KOPT-K1 (cell line): Measurements from ENCODE around the gene DBF4B.
"Not testable (repeated sequence)": the region's sequence is repeated elsewhere in the genome, so short reads cannot be mapped to it uniquely, and the experiment has no call there.

Source experiments
- H3K27ac ChIP-seq: fragments of 200-600 bp; sonication (generic); 2 replicates; pipeline ENCODE4 v1.5.1; 2016; ENCODE audit warnings: antibody characterized with exemption, mild to moderate bottlenecking, low read depth, low read length; ENCODE audit not compliant: poor library complexity, severe bottlenecking
- H3K36me3 ChIP-seq: fragments of 200-600 bp; sonication (generic); 2 replicates; pipeline ENCODE4 v1.5.1; 2017; ENCODE audit warnings: antibody characterized with exemption, mild to moderate bottlenecking, low read length, moderate library complexity; ENCODE audit not compliant: insufficient read depth
- H3K9me3 ChIP-seq: fragments of 200-600 bp; sonication (generic); 2 replicates; pipeline ENCODE4 v1.5.1; 2017; ENCODE audit warnings: antibody characterized with exemption, low read length, mild to moderate bottlenecking; ENCODE audit not compliant: insufficient read depth, poor library complexity, severe bottlenecking

Gene DBF4B

DNA sequence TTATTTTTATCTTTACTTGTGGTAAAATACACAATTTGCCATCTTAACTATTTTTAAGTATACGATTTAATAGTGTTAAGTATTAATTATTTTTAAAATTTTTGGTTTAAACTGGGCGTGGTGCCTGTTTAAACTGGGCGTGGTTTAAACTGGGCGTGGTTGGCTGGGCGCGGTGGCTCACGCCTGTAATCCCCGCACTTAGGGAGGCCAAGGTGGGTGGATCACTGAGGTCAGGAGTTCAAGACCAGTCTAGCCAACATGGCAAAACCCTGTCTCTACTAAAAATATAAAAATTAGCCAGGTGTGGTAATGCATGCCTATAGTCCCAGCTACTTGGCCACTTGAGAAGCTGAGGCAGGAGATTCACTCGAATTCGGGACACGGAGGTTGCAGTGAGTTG lies 14.9 kb upstream of the DBF4B start:
- H3K36me3 ChIP-seq = no peaks in the 10 kb centered on the region

DNA sequence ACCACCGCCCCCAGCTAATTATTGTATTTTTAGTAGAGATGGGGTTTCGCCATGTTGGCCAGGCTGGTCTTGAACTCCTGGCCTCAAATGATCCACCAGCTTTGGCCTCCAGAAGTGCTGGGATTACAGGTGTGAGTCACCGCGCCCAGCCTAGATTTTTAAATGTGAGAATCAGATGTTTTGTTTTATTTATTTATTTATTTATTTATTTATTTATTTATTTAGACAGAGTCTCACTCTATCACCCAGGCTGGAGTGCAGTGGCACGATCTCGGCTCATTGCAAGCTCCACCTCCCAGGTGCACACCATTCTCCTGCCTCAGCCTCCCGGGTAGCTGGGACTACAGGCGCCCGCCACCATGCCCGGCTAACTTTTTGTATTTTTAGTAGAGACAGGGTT lies 8.2 kb upstream of the DBF4B start:
- H3K27ac ChIP-seq, H3K9me3 ChIP-seq, H3K36me3 ChIP-seq: not testable (repeated sequence)

More for the DNA sequence above, 14.9 kb upstream of the DBF4B start:
- Histone ChIP-seq H3K9me3 (no peaks in the 10 kb centered on the region), H3K27ac (no peak overlapping the region)

- peak overlapping the region; percentile 87 for H3K27ac ChIP-seq
- 0 out of 2 replicates have a peak, but pooled peaks cover 8% of the 10 kb centered on the region for H3K36me3 ChIP-seq
- H3K9me3 ChIP-seq = no peaks in the 10 kb centered on the region
Measured at GRCh38 chr17:44707755-44708400, 587 bp upstream of the DBF4B start.

DNA sequence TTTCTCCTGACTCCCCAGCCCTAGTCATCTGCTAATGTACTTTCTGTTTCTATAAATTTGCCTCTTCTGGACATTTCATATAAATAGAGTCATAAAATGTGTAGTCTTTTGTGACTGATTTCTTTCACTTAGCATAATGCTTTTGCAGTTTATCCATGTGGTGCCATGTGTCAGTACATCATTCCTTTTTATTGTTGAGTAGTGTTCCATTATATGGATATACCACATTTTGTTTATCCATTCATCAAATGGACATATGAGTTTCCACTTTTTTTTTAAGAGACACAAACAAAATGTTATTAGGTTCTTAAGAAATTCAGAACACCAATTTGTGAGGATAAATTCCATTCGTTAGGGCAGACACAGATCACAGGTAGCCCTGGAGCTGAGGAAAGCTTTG lies 11.0 kb downstream of the DBF4B start:
- Histone ChIP-seq H3K27ac (no peak overlapping the region), H3K9me3 (no peaks in the 10 kb centered on the region), H3K36me3 (peaks cover 69% of the 10 kb centered on the region)

DNA sequence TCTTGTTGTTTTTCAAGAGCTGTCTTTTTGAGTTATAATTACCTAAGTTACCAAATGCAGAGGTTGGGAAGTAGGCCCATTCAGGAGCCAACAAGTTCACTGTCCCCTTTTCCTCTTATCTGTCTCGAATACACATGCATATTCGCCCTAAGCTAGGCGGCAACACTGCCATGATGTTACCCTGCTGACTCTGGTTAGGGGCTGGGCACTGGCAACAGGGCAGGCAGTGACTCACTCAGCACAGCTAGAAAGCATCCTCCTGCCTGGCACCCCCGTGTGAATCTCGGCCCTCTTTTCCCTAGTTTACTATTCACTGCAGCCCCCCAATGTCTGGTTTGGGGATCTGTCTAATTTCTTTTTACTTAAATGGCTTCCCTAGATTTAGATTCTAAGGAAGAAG lies 13.8 kb downstream of the DBF4B start:
- peaks cover 75% of the 10 kb centered on the region for H3K36me3 ChIP-seq
- H3K27ac ChIP-seq = no peak overlapping the region
- H3K9me3 ChIP-seq = no peaks in the 10 kb centered on the region

DNA sequence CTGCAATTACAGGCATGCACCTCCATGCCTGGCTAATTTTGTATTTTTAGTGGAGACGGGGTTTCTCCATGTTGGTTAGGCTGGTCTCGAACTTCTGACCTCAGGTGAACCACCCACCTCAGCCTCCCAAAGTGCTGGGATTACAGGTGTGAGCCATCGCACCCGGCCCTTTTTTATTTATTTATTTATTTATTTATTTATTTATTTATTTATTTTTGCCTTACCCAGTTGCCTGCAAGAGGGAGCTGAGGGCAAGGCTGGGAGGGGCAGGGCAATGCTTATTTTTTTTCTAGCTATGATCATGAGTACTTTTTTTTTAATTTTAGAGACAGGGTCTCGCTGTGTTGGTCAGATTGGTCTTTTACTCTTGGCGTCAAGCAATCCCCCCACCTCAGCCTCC lies 17.7 kb downstream of the DBF4B start:
- H3K9me3 ChIP-seq, H3K27ac ChIP-seq: not testable (repeated sequence)
- peaks cover 85% of the 10 kb centered on the region for H3K36me3 ChIP-seq

GRCh38 chr17:44733753-44734152 lies 25.3 kb downstream of the DBF4B start:
- H3K27ac ChIP-seq = no peak overlapping the region
- H3K36me3 ChIP-seq = peaks cover 93% of the 10 kb centered on the region
- H3K9me3 ChIP-seq = no peaks in the 10 kb centered on the region

- H3K36me3 ChIP-seq = peaks cover 93% of the 10 kb centered on the region
- no peaks in the 10 kb centered on the region for H3K9me3 ChIP-seq
- no peak overlapping the region for H3K27ac ChIP-seq
Measured at GRCh38 chr17:44734272-44734671, 25.8 kb downstream of the DBF4B start.

DNA sequence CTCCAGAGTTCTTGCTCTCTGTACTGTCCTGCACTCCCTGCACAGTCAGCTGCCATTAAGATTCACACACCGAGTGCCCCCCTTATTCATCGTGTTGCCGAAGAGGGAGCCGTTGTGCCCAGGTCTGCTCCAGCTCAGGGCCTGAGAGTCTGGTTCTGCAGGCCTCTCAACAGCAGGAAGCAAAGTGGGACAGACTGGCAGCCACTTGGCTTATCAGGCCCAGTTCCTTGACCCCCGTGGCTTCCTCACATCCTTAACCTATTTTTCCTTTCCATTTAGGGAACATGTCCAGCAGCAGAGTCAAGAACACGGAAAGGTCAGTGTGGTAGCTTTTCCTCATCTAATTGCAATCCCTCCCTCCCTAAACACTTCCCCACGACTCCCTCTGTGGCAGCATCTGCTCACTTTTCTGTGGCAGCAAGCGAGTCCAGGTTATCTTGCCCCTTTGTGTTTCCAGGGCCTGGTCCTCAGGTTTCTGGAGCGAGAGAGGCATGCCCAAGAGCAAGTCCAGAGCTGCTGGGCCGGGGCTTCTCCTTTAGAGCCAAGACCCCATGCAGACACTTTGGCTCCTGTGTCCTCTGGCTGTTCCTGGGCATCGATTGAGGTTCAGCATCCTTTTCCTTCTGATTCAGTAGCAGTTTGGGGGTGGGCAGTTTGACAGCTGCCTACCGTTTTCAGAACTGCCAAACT lies 28.2 kb downstream of the DBF4B start:
- Histone ChIP-seq H3K36me3 (peaks cover 88% of the 10 kb centered on the region), H3K27ac (no peak overlapping the region), H3K9me3 (no peaks in the 10 kb centered on the region)

- Histone ChIP-seq H3K36me3 (peaks cover 90% of the 10 kb centered on the region), H3K9me3 (no peaks in the 10 kb centered on the region), H3K27ac (no peak overlapping the region)
Measured at GRCh38 chr17:44738214-44738906, 29.9 kb downstream of the DBF4B start.

DNA sequence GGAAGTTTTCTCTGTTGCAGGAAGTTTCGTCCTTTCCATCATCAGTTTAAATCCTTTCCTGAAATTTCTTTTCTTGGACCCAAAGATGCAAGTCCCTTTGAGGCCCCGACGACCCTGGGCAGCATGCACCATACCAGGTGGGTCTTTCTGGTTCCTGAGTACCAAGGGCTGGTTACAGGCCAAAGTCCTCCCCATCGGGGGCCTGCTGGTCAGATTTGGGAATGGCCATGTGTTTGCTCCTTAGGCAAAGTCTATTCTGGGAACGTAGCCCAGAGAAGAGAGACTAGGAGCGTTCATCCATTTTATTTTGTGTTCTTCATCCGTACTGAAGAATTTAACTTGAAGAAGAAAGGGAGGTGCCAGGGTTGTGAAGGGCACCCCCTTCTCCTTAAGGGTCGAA lies 32.9 kb downstream of the DBF4B start:
- H3K36me3 ChIP-seq = peaks cover 68% of the 10 kb centered on the region
- no peak overlapping the region for H3K27ac ChIP-seq
- no peaks in the 10 kb centered on the region for H3K9me3 ChIP-seq

GRCh38 chr17:44745301-44745700 lies 36.8 kb downstream of the DBF4B start:
- Histone ChIP-seq H3K36me3 (peaks cover 65% of the 10 kb centered on the region), H3K9me3 (no peaks in the 10 kb centered on the region), H3K27ac (no peak overlapping the region)

GRCh38 chr17:44745738-44746137 lies 37.3 kb downstream of the DBF4B start:
- not testable (repeated sequence) for H3K27ac ChIP-seq, H3K9me3 ChIP-seq
- peaks cover 66% of the 10 kb centered on the region for H3K36me3 ChIP-seq

DNA sequence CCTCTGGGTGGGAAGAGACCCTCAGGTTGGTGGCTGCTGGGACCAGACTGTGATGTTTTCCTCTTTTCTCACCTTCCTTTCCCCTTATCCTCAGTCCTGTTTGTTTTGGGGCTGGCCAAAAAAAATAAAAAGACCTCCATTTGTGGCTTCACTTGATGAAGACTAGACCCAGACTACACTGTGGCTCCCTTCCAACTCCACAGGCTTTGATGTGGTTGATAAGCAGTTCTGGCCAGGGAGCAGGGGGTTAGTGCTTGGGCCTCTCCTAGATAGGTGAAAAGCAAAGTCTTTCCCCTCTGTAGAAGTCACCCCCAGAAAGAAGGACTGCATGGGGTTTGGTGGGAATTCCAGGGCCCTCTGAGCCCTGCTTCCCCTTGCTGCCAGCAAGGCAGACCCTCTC lies 39.1 kb downstream of the DBF4B start:
- Histone ChIP-seq H3K36me3 (peaks cover 65% of the 10 kb centered on the region), H3K27ac (no peak overlapping the region), H3K9me3 (no peaks in the 10 kb centered on the region)

DNA sequence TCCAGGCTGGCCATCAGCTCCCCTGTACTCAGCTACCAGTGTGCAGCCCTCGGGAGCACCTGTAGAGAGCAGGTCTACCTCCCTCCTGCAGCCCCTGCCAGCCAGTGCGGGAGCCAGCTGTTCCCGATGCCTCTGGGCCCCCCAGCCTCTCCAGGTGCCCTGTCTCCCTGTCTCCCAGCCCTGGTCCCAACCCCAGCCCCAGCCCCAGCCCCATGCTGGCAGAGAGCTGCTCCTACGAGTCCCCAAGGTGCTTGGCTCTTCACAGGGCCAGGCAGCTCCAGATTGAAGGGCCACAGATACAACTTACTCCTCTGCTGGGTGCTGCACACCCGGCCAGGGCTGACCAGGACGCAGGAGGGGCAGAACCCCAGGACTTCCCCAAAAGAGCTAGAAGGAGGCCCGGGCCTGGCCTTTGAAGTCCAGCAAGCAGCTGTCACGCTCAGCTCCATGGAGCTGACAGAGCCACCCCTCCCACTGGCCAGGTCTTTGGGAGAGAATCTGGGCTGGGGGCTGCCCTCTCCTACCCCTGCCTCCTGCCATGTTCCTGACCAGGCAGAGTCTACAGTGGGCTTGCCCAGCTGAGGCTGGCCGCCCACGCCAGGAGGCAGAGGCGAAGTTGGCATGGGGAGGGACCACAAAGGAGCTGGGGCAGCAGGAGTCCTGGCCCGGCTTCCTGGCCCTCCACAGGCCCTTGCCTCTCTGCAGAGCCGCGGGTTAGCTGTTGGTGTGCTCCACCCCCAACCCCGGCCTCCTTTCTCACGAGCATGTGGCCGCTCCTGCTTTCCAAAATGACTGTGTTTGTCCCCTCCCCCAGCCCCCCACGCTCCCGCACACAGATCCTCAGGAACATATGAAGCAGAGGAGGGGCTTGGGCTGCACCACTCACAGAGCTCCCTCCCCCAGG lies 40.9 kb downstream of the DBF4B start:
- Histone ChIP-seq H3K27ac (no peak overlapping the region), H3K36me3 (peaks cover 55% of the 10 kb centered on the region), H3K9me3 (no peaks in the 10 kb centered on the region)
